ENCODE data around the gene TOMT.

Gene TOMT, protein sequence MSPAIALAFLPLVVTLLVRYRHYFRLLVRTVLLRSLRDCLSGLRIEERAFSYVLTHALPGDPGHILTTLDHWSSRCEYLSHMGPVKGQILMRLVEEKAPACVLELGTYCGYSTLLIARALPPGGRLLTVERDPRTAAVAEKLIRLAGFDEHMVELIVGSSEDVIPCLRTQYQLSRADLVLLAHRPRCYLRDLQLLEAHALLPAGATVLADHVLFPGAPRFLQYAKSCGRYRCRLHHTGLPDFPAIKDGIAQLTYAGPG

DNA sequence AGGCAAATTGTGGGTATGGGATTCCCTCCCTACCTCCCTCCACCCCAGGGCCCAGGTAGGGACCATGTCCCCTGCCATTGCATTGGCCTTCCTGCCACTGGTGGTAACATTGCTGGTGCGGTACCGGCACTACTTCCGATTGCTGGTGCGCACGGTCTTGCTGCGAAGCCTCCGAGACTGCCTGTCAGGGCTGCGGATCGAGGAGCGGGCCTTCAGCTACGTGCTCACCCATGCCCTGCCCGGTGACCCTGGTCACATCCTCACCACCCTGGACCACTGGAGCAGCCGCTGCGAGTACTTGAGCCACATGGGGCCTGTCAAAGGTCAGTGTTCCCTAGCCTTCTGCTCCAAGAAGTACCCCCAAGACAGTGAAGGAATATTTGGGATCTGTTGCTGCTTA, at the start of gene TOMT:
Gene TOMT, plus strand, starts transcription at position 37 of the 400 bp plus-strand sequence. Its CDS starts 28 bp downstream, at position 65.
- DNase-seq, result no peak

DNA sequence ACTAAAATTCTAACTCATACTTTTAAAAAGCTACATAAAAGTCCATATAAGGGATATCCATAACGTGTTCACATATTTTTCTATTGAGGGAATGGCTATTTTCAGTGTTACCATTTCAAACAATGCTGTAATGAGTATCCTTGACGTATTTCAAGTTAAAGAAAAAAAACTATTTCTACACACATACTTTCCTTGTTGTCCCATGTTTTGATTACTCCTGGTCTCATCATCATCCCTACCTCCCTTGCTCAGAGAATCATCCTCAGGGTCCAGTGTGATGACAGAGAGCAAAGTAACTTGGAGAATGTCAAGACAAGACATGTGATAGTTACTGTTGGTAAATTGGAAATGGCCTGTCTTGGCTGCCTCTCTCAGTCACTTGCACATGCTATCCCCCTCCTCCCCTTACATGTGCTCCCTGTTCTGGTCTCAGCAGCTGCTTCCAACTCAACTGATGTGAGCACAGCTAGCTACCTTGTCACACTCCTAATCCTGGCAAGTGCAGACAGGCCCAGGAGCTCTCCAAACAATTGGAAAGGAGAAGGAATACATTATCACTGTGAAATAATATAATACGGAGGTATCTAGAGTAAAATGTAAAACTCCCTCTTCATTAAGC, 47.2 kb upstream of the TOMT start:
- no peak for DNase-seq

DNA sequence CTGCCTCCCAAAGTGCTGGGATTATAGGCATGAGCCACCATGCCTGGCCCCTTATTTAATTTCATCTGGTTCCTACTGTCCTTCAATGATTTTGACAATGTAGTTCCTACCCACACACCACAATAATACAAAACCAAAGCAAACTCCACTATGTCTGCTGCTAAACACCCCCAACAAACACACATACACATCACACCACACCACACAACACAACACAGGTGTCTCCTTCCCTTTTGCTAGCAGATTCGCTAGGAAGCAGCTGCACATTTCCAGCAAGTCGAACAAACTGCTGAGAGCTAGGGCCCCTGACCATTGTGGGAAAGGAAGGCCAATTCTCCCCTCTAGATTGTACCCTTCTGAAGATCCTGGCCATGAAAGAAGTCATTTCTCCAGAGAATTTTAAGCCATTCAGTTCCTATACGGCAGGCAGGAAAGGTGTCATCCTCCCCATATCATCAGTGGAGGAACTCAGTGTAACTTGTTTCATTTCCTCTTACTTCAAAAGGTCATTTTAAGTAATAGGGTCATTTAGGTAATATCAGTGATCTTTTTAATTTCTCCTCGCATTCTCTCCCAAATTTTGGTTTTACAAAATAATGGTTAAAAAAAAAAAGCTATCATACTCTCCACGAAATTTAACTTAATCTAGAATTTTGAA, 43.9 kb upstream of the TOMT start:
- DNase-seq, result no peak

DNA sequence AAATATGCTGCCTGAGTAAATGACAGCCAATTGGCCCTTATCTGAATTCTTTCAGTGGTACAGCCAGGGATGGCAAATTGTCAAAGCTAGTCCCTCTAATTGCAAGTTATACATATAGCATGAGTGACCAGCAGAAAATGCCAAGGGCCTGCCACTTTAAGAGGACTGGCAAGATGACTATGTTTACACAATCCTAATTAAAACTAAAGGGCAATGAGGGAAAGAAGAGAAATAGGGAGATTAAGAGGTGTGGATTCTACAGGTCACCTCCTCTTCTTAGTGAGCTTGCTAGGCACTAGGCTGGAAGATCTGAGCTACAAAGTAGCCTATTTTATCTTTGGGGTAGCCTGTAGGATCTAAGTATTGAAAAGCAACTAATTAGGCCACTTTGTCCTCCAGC, 38.9 kb upstream of the TOMT start:
- no peak for DNase-seq

DNA sequence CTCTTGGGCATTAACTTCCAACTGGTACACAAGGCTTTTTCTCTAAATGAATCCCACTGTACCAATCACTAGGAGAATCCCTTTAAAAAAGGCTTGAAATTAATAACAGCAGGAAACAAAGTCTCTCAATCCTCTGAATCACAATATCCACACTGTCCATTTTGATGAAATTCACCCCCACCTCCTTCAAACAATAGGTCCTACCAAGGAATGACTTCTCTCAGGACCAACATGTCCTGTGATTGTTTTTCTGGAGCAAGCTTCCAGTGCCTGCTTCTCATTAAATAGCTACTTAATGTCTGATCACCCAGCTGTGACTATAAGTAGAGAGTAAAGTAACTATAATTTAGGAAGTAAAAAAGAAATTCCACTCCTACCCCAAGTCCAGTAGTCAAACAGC, 38.5 kb upstream of the TOMT start:
- DNase-seq, result no peak

DNA sequence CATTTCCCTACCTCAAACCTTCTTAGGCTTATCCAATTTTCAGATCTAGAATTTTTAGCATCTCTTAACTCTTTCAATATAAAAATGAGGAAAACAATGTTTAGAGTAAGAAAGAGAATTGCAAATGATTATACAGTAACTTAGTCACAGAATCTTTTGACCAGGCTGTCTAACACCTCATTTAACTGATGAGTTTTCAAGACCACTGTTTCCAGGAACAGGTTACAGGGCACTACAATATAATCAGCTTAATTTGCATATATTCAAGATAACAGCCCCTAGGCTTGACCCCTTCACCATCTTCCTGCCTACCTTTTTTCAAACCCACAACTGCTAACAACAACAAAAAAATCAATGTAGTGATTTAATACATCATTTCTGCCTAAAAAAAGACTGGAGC, 38.0 kb upstream of the TOMT start:
- no peak for DNase-seq

DNA sequence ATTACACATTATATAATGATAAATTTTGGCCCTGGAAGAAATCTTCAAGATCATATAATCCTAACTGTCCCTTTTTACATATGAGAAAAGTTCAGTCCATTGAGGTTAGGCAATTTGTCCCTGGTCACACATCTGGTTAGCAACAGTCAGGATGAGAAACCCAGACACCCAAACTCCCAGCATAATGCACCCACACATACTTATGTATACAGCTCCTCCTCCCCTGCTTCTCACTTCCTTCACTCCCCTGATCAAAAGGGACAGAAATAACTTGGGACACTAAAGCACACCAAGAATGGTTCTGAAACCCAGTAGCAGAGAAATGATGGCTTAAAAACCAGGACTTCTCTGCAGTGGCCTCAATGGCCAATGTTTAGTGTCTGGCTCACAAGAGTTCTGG, 36.5 kb upstream of the TOMT start:
- no peak for DNase-seq

DNA sequence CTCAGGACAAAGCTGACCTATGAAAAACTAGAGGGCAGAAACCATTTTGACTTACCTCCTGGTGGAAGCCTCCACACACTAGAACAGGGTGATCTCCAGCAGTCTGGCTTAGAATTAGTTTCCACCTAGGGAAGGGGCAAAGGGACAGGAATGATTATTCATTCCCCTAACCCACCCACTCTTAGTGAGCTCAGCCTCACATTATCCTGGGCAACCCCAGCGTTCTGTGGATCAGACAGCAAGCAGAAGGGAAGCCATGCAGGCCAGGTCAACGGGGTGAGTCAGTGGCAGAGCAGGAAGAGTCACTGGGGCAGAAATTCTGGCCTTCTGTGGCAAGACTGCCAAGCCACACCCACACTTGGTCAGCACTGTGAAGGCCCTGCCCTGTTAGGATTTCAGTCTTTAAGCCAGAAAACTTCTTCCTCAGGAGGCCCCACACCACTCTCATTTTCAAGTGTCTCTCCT, 35.9 kb upstream of the TOMT start:
- DNase-seq, result no peak

DNA sequence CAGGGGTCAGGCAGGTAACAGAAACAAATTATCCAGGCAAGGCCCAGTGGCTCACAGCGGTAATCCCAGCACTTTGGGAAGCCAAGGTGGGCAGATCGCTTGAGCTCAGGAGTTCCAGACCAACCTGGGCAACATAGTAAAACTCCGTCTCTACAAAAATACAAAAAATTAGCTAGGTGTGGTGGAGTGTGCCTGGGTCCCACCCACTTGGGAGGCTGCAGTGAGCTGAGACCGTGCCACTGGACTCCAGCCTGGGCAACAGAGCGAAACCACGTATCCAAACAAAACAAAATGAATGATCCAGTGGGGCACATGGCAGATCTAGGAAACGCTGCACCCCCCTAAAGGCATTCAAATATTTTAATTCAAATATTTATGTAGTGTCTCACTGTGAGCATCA, 35.2 kb upstream of the TOMT start:
- DNase-seq, result no peak

DNA sequence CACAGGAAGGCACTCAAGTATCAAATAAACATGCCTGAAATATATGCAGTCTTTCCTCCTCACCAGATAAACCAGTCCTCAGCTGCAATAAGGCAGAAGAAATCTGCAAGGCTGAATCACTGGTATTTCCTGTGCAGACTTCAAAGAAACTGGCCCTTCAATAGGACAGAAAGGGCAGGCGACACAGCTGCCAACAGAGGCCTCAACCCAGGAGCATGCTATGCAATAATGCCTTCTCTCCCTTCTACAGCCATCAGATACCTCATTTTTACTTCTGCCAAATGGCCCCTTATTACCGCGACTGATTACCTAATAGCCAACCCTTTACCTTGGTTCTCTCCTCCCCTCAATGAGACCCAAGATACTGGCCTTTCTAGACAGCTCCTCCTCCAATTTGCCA, 33.4 kb upstream of the TOMT start:
- DNase-seq, result no peak

DNA sequence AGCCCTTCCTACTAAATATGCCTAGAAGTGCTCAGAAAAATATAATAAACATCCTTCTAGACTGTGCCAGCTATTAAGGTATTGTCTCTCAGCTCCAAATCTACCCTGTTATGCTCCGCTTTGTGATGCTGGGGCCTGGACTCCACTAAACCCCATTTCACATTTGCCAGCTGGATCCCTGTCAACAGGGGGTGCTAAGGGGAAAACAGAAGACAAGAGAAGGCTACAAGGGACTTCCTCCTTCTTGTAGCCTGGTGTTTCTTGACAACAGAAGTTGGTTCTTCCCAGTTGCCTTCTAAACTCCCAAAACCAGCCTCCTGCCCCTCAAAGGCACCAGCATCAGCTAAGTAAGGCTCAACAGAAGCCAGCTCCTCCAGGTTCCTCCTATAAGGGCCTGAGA, 30.6 kb upstream of the TOMT start:
- DNase-seq, result no peak

DNA sequence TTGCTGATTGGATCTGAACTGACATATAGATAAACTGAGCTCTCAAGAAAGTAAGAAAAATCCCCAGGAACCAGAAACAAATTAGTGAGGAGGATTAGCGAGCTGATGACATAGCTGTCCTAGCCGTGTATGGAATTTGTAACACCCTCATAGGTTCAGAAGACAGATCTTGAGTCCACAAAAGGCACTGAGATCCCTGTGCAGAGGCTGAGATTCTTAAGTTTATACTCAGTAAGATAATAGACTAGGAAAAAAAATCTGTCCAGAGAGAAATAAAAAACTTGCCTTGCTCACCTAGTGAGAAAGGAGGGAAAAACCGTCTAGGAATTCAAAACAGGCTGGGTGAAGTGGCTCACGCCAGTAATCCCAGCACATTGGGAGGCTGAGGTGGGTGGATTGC, 30.0 kb upstream of the TOMT start:
- no peak for DNase-seq

DNA sequence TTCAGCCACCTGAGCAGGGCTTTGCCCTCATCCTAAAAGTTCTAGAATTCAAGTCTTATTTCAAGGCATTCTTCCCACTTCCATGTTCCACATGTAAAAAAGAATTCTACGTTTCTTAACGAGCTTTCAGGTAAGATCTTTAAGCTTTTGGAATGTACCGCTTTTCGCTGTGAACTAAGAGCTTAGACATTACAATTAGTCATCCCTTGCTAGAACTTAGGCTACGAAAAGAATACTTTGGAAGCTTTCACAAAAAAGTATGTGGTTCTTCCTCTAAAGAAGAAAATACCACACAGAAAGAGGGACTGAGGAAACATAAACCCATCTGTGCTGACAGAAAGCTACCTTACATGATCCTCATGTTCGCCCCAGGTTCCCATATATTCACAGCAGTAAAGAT, 27.2 kb upstream of the TOMT start:
- no peak for DNase-seq

DNA sequence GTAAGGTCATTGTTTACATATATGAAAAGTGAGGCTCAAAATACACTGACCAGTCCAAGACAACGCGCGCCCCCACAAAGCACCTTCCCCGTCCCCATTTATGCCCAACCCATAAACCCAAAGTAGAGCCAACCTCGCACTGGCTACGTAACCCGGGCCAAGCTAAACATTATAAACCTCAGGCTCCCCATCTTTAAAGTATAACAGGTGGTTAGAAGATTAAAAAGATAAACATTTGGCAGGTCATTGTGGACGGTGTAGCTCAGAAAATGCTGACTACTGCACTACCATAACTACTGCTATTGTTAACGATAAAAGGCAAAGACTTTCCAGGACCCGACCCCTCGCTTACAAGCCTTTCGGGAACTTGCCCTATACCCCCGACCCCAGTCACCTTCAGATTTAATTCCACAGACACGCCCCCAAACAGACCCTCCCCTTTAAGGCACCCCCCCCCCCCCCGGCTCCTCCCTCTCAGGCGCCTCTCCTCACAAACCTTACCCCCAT, 25.9 kb upstream of the TOMT start:
- DNase-seq, result no peak

DNA sequence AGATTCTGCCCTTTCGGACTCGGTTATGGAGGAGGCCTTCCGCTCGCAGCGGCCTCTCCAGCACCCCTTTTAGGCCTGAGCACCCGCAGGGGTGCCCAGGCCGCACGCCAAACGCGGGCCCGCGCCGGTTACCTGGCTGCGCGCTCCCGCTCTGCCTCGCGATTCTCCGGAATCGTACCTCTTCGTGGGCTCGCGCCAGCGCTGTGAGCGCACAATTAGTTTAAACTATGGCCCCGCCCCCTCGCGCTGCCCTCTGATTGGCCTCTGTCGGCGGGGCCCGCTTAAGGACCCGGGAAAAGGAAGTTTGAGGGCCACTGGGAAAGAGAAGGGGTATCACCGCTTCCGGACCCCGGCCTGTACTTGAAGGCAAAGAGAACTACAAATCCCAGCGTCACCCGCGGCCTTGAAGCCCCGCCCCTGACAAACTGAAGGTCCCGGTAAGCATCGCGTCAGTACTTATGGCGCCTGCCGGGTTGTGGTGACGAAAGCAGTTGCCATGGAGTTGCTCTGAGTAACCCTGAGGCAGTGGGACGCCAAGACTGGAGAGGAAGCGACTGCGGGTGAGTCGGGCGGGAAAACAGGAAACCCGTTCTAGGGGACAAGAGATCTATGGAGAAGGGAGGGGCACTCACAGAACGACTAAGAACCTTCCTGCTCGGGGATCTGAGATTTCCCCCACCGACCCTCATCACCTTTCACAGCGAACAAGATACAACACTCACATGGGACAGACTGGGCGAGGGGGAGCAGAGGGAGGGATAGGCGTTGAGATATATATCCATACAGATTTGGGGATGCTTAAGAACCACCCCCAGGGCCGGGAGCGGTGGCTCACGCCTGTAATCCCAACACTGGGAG, 25.2 kb upstream of the TOMT start, which contains the start of the genes LRRC51 and NUMA1:
Gene LRRC51, plus strand, starts transcription at position 525 of the 858 bp plus-strand sequence. CDS start 8,234 bp downstream, outside the sequence.
Gene NUMA1, minus strand, starts transcription at position 217 of the 858 bp plus-strand sequence. CDS start 44,599 bp downstream, outside the sequence.
- peak; percentile 99 for DNase-seq

DNA sequence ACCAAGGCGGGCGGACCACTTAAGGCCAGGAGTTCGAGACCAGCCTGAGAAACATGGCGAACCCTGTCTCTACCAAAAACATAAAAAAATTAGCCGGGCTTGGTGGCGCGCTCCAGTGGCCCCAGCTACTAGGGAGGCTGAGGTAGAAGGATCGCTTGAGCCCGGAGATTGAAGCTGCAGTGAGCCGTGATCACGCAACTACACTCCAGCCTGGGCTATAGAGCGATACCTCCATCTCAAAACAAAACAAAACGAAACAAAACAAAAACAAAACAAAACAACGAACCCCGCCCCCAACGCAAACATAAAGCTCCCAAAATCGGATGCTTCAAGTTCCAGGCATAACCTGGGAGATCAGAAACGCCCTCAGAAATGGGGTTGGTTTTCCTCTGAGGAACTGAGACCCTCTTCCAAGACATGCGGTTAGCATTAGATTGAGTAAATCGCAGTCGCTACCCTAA, 24.5 kb upstream of the TOMT start:
- DNase-seq, result no peak

DNA sequence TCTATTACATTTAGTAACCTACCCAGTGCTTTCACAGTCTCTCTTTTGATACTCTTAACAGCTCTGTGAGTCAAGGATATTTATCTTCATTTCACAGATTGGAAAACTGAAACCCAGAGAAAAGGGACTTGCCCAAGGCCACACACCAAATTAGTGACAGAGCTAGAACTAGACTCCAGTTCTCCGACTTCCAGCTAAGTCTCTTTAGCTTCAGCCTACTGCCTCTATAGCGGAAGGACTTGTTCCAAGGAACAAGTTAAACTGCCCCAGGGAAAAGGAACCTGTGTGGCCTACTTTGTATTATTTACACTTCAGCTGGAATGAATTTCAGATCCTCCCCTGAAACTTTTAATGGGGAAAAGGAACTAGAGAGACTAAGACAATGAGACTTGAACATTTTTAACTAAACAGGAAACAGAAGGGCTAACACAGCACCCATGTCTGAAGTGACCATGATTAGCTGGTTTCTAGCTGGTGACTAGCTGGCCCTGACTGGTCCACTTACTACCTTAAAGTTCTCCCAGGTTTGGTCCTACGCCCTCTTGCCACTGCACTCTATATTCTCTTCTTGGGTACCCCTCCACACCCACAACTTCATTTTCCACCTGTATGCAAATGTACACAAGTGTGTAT, 23.8 kb upstream of the TOMT start:
- DNase-seq, result no peak

DNA sequence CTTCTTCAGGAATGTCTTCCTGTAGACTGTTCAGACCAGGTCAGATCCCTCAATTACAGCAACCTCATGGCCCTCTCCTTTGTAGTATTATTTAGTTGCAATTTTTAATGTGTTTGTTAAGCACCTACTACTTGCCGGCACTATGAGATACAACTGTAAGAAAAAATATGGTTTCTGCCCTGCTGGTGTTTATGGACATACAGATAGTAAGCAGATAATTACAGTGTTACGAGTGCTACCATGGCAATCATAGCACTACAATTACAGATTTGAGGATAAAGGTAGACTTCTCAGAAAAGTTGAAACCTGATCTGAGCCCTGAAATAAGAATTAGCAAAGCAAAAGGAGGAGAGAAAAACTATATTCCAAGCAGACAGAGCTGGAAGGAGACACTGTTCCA, 22.3 kb upstream of the TOMT start:
- no peak for DNase-seq

DNA sequence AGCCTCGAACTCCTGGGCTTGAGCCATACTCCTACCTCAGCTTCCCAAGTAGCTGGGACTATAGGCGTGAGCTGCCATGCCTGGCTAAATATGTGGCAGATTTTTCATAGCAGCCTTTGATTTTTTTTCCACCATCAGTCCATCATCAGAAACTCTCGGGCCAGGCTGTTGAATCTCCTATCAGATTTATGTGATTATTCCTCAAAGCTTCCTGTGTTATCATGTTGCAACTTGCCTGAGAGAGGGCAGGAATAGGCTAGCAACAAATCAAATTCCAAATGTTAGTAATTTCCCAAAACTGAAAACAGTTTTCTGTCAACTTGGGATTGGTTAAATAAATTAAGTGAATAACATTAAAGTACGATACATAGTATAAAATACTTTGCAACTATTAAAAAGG, 21.6 kb upstream of the TOMT start:
- DNase-seq, result no peak

DNA sequence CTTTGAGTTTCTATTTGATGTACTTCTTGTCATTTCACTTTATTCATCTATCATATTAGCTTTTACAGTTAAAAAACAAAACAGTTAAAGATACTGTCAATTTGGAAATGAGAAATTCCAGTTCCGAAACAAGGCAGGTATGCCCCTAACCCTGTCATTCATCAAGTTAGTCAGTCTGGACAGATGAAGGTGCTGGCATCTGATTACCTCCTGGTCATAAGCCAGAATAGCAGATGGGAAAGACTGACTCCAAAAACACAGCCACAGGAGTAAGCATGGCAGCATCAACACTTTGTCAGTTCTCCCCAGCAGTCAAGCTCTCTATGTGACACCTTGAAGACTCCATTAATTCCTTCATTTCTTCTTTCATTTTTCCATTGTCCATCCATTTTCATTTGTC, 20.8 kb upstream of the TOMT start:
- no peak for DNase-seq

DNA sequence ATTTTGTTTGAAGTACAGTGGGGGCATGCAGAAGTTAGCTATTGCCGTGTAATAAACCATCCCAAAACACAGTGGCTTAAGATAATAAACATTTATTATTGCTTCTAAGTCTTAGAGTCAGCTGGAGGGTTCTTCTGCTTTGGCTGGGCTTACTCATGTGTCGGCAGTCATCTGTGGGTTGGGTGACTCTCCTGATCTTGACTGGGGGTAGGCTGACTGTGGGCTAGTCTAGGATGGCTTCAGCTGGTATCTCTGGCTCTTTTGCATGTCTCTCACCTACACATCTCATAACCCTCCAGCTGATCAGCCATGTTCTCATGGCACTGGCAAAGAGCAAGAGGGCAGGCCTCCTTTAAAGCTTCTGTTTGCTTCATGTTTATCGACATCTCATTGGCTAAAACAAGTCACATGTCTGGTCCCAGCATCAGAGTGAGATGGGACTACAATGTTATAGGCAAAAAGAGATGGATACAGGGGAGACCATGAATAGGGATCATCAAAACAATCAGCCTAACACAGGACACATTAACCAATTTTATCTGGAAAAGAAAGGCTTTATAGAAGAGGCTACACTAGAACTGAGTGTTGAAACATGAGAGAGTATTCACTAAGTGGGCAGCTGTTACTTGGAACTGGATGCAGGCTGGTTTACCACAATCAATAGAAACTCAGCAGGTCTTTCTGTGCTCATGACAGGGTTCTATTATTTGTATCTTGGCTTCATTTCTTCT, 19.9 kb upstream of the TOMT start:
- no peak for DNase-seq
